HUES64 (cell line): Measurements from ENCODE around the gene WRNIP1.

Experiments
- H3K27ac ChIP-seq: 2 replicates; pipeline ENCODE4 v1.7.0; 2013; ENCODE audit warnings: low read depth, low read length, inconsistent platforms
- H3K27me3 ChIP-seq: 2 replicates; pipeline ENCODE4 v1.6.1; 2013; ENCODE audit warnings: mild to moderate bottlenecking, low read length; ENCODE audit not compliant: insufficient read depth
- H3K36me3 ChIP-seq: 2 replicates; pipeline ENCODE4 v1.6.1; 2013; ENCODE audit warnings: mild to moderate bottlenecking, low read length; ENCODE audit not compliant: insufficient read depth
- H3K4me1 ChIP-seq: 2 replicates; pipeline ENCODE4 v1.6.1; 2013; ENCODE audit warnings: mild to moderate bottlenecking, low read length, moderate library complexity; ENCODE audit not compliant: insufficient read depth
- H3K4me3 ChIP-seq: 2 replicates; pipeline ENCODE4 v1.5.1; 2013; ENCODE audit warnings: mild to moderate bottlenecking, low read length, moderate library complexity
- H3K9ac ChIP-seq: 2 replicates; pipeline ENCODE4 v1.6.1; 2013; ENCODE audit warnings: mild to moderate bottlenecking, low read depth, low read length
- H3K9me3 ChIP-seq: 2 replicates; pipeline ENCODE4 v1.6.1; 2013; ENCODE audit warnings: low read depth, low read length; ENCODE audit not compliant: insufficient read depth
- WGBS: fragments of 150-250, 120-280 bp; methylation state at CpG from one replicate; pipeline ENCODE4 v1.1.7; 2013; ENCODE audit warnings: missing lambda C conversion rate; 5-methylcytosine and 5-hydroxymethylcytosine counted together

Gene WRNIP1

GRCh38 chr6:2763876-2764540, 1.2 kb upstream of the WRNIP1 start:
- Histone ChIP-seq H3K27ac (no peak overlapping the region), H3K9ac (peak overlapping the region; percentile 76; the same call in 1 of the 2 replicates)

GRCh38 chr6:2764610-2765165, 505 bp upstream of the WRNIP1 start:
- Histone ChIP-seq H3K4me3 (peak overlapping the region; percentile 64), H3K36me3 (peaks cover 8% of the 10 kb centered on the region; the same call in 1 of the 2 replicates), H3K9me3 (0 out of 2 replicates have a peak, but pooled peaks cover 3% of the 10 kb centered on the region), H3K27me3 (peaks cover 3% of the 10 kb centered on the region; the same call in 1 of the 2 replicates), H3K4me1 (peaks cover 25% of the 10 kb centered on the region), H3K27ac (peak overlapping the region; percentile 6), H3K9ac (peak overlapping the region; percentile 76)
- 2% methylated on average over 44 of the region's 45 CpGs for WGBS

More at GRCh38 chr6:2763876-2764540, 1.2 kb upstream of the WRNIP1 start:
- 92% methylated on average over 27 of the region's 27 CpGs for WGBS
- H3K9me3 ChIP-seq, result 0 out of 2 replicates have a peak, but pooled peaks cover 3% of the 10 kb centered on the region
- peaks cover 8% of the 10 kb centered on the region; the same call in 1 of the 2 replicates for H3K36me3 ChIP-seq
- H3K27me3 ChIP-seq, result peaks cover 3% of the 10 kb centered on the region; the same call in 1 of the 2 replicates
- peak overlapping the region; percentile 64 for H3K4me3 ChIP-seq
- H3K4me1 ChIP-seq, result peaks cover 19% of the 10 kb centered on the region

DNA sequence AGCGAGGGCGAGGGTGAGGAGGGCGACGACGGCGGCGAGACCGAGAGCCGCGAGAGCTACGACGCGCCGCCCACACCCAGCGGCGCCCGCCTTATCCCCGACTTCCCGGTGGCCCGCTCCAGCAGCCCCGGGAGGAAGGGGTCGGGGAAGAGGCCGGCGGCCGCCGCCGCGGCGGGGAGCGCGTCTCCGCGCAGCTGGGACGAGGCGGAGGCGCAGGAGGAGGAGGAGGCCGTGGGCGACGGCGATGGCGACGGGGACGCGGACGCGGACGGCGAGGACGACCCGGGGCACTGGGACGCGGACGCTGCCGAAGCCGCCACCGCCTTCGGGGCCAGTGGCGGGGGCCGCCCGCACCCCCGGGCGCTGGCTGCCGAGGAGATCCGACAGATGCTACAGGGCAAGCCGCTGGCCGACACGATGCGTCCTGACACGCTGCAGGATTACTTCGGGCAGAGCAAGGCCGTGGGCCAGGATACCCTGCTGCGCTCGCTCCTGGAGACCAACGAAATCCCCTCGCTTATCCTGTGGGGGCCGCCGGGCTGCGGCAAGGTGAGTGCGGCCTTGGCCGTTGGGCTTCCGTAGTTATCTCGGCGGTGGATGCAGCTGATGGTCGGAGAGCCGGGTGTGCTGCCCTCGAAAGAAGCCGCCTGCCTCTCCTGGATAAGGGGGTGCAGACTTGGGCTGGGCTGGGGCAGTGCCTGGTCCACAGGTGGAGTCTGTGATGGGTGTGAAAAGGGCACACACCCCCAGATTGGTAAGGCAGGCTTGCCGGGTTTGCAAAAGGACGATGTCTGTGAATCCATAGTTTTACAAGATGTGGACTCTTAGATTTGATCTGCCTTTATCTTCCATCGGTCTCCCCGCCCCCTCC, 938 bp downstream of the WRNIP1 start:
- under 1% methylated on average over 90 of the region's 91 CpGs for WGBS
- H3K9ac ChIP-seq, result peak overlapping the region; percentile 81
- H3K27ac ChIP-seq, result no peak overlapping the region
- peaks cover 3% of the 10 kb centered on the region; the same call in 1 of the 2 replicates for H3K27me3 ChIP-seq
- no peaks in the 10 kb centered on the region for H3K9me3 ChIP-seq
- peaks cover 17% of the 10 kb centered on the region for H3K36me3 ChIP-seq
- peaks cover 38% of the 10 kb centered on the region for H3K4me1 ChIP-seq
- H3K4me3 ChIP-seq, result peak overlapping the region; percentile 90

DNA sequence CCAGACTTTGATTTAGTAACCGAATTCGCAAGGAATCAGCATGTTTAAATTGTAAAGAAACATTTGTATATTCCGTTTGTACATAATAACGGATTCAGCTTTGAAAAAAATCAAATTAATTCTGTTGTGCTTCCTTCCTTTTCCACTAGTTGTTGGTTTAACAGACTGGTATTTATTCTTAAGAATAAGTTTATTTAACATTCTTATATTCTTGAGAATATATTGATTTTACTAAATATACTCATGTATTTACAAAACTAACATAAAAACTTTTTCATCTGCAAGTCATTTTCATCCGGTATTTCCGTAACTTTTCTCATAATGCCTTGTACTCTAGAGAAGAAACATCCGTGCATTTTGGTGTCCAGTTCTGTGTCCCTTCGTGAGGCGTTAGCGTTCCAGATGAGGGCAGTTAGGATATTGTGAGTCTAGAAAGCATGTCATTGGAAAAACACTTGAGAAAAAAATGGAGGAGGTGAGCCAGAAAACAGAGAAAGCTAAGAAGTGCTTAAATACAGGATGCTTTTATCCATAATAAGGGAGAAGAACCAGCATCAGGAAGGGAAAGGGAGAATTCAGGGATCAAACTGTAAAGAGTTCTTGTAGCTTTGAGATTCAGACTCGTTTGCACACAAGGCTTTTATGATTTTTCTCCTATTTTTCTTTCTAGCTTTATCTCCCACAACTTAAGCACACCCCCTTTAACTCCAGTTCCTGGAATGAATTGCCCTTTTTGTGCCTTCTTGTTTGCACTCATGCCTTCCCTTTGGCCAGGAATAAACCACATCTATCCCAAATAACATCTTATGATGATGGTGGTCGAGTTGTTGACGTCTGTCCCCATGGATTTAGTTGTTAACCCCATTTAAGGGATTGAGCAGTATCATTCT, 1.8 kb downstream of the WRNIP1 start:
- H3K27ac ChIP-seq, result no peak overlapping the region
- H3K9ac ChIP-seq, result peak overlapping the region; percentile 81
- no peaks in the 10 kb centered on the region for H3K9me3 ChIP-seq
- H3K4me3 ChIP-seq, result peak overlapping the region; percentile 90
- WGBS, result 44% methylated on average over 9 of the region's 13 CpGs
- peaks cover 38% of the 10 kb centered on the region for H3K4me1 ChIP-seq
- H3K36me3 ChIP-seq, result peaks cover 24% of the 10 kb centered on the region
- H3K27me3 ChIP-seq, result peaks cover 3% of the 10 kb centered on the region; the same call in 1 of the 2 replicates

DNA sequence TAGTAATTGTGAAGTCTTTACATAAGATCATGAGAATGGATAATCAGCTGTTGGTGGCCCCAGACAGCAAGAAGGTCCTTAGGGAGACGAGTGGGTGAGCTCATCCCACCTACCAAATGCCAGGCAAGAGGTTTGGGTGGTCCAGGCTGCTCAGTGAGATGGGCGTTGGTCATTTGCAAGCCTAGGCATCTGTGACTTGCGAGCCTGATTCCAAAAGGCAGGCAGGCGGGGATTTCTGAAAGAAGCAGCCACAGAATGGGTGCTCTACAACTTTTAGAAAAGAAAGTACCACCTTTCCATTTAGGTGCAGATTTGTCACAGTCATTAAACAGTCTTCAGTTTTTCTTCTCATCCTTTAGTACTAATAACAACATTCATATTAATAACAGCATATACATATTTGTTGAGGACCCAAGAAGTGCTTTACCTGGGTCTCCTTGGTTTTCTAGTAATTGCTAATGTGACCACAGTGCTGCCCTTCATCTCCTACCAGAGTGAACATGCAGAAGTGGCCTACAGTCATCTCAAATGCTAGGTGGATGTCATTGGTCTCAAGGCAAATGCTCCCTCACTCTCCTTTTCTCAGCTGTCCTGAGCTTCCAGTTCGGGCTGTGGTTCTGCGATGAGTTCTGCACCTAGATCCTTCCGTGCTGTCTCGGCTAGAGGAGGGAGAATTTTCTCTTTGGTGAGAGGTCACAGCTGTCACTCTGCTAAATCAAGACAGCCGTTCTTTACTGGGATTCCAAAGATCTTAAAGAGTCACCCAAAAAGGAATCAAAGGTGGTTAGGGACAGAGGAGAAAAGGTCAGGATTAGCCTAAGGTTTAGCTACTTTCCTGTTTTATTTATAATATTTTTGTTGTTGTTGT, 2.7 kb downstream of the WRNIP1 start:
- 76% methylated on average over 9 of the region's 9 CpGs for WGBS
- H3K27me3 ChIP-seq, result peaks cover 3% of the 10 kb centered on the region; the same call in 1 of the 2 replicates
- H3K4me3 ChIP-seq, result peak overlapping the region; percentile 90
- H3K4me1 ChIP-seq, result peaks cover 38% of the 10 kb centered on the region
- H3K27ac ChIP-seq, result no peak overlapping the region
- H3K9ac ChIP-seq, result 0 out of 2 replicates have a peak overlapping the region, but pooled peaks have one; percentile 81
- peaks cover 31% of the 10 kb centered on the region for H3K36me3 ChIP-seq
- H3K9me3 ChIP-seq, result no peaks in the 10 kb centered on the region

- H3K4me3 ChIP-seq, result peak overlapping the region; percentile 3; the same call in 1 of the 2 replicates
Observed at GRCh38 chr6:2768696-2769095, 3.5 kb downstream of the WRNIP1 start.

DNA sequence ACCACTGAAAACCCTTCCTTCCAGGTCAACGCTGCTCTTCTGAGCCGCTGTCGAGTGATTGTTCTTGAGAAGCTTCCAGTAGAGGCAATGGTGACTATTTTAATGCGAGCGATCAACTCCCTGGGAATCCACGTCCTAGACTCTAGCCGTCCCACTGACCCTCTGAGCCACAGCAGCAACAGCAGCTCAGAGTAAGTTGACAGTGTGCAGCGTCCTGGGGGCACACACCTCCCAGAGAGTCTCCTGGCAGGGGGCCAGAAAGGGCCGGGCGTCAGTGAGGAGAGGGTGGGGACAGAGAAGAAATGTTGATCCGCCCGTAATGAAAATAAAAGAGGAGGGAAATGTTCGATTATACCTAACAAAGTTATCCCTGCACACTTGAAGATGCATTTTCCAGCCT, 5.0 kb downstream of the WRNIP1 start:
- H3K27me3 ChIP-seq, result peaks cover 3% of the 10 kb centered on the region; the same call in 1 of the 2 replicates
- H3K4me3 ChIP-seq, result no peak overlapping the region
- no peak overlapping the region for H3K27ac ChIP-seq
- WGBS, result 41% methylated on average over 10 of the region's 13 CpGs
- H3K36me3 ChIP-seq, result peaks cover 54% of the 10 kb centered on the region
- H3K4me1 ChIP-seq, result peaks cover 38% of the 10 kb centered on the region
- no peak overlapping the region for H3K9ac ChIP-seq
- no peaks in the 10 kb centered on the region for H3K9me3 ChIP-seq

More at GRCh38 chr6:2768696-2769095, 3.5 kb downstream of the WRNIP1 start:
- no peak overlapping the region for H3K27ac ChIP-seq
- H3K4me1 ChIP-seq, result peaks cover 38% of the 10 kb centered on the region
- H3K9ac ChIP-seq, result no peak overlapping the region
- H3K27me3 ChIP-seq, result peaks cover 3% of the 10 kb centered on the region; the same call in 1 of the 2 replicates
- WGBS, result 74% methylated on average over 5 of the region's 6 CpGs
- no peaks in the 10 kb centered on the region for H3K9me3 ChIP-seq
- peaks cover 40% of the 10 kb centered on the region for H3K36me3 ChIP-seq

- no peak overlapping the region for H3K9ac ChIP-seq
- H3K9me3 ChIP-seq, result no peaks in the 10 kb centered on the region
- H3K27ac ChIP-seq, result no peak overlapping the region
- H3K27me3 ChIP-seq, result peaks cover 3% of the 10 kb centered on the region; the same call in 1 of the 2 replicates
- WGBS, result 91% methylated on average over 4 of the region's 4 CpGs
- no peak overlapping the region for H3K4me3 ChIP-seq
- peaks cover 57% of the 10 kb centered on the region for H3K36me3 ChIP-seq
- peaks cover 38% of the 10 kb centered on the region for H3K4me1 ChIP-seq
Observed at GRCh38 chr6:2771079-2771478, 5.9 kb downstream of the WRNIP1 start.

- Histone ChIP-seq H3K4me3 (no peak overlapping the region), H3K9me3 (no peaks in the 10 kb centered on the region), H3K27ac (no peak overlapping the region), H3K9ac (no peak overlapping the region), H3K36me3 (peaks cover 57% of the 10 kb centered on the region), H3K27me3 (no peaks in the 10 kb centered on the region), H3K4me1 (peaks cover 29% of the 10 kb centered on the region)
- WGBS, result 99% methylated on average over 3 of the region's 3 CpGs
Observed at GRCh38 chr6:2772840-2773239, 7.6 kb downstream of the WRNIP1 start.
